ENCODE data around the gene AP5Z1. TPM values are rescaled to one million over a fixed set of nuclear protein-coding genes. Genes with fewer than 3 reads are reported as not detected.

The AP5Z1 gene
- total RNA-seq, 1 donor from 2014 or later = 59.7 TPM

DNA sequence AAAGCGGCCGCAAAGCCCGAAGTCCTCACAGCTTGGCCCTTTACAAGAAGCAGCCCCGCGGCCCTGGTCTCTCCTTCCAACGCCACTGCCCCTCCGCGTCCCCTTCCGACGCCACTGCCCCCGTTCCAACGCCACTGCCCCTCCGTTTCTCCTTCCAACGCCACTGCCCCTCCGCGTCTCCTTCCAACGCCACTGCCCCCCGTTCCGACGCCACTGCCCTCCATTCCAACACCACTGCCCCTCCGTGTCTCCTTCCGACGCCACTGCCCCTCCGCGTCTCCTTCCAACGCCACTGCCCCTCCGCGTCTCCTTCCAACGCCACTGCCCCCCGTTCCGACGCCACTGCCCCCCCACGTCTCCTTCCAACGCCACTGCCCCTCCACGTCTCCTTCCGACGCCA is 33.1 kb downstream of the AP5Z1 start:
- no peak overlapping the region for H3K4me3 Mint-ChIP-seq (ENCODE audit: unreplicated experiment)
- TF ChIP-seq, protein P1, sequence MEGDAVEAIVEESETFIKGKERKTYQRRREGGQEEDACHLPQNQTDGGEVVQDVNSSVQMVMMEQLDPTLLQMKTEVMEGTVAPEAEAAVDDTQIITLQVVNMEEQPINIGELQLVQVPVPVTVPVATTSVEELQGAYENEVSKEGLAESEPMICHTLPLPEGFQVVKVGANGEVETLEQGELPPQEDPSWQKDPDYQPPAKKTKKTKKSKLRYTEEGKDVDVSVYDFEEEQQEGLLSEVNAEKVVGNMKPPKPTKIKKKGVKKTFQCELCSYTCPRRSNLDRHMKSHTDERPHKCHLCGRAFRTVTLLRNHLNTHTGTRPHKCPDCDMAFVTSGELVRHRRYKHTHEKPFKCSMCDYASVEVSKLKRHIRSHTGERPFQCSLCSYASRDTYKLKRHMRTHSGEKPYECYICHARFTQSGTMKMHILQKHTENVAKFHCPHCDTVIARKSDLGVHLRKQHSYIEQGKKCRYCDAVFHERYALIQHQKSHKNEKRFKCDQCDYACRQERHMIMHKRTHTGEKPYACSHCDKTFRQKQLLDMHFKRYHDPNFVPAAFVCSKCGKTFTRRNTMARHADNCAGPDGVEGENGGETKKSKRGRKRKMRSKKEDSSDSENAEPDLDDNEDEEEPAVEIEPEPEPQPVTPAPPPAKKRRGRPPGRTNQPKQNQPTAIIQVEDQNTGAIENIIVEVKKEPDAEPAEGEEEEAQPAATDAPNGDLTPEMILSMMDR (IDR thresholded peaks at IDR 0.05) = no peak
- DNase-seq (ENCODE audit: low spot score) = no peak
- H3K4me1 Mint-ChIP-seq (ENCODE audit: low read depth) = no peaks in the 10 kb centered on the region
- peaks cover 13% of the 10 kb centered on the region for H3K27me3 Mint-ChIP-seq (ENCODE audit: low read depth)
- H3K27ac Mint-ChIP-seq (ENCODE audit: unreplicated experiment) = no peak overlapping the region
- H3K9me3 Mint-ChIP-seq (ENCODE audit: low read depth) = peaks cover 10% of the 10 kb centered on the region
- peaks cover 7% of the 10 kb centered on the region for H3K36me3 Mint-ChIP-seq (ENCODE audit: low read depth)

GRCh38 chr7:4809091-4809591 is 33.7 kb downstream of the AP5Z1 start:
- TF ChIP-seq, protein P1 (IDR thresholded peaks at IDR 0.05) = no peak
- H3K27ac Mint-ChIP-seq (ENCODE audit: unreplicated experiment) = no peak overlapping the region
- H3K36me3 Mint-ChIP-seq (ENCODE audit: low read depth) = peaks cover 7% of the 10 kb centered on the region
- peak; percentile 83 for DNase-seq (ENCODE audit: low spot score)
- H3K27me3 Mint-ChIP-seq (ENCODE audit: low read depth) = peaks cover 13% of the 10 kb centered on the region
- peaks cover 13% of the 10 kb centered on the region for H3K9me3 Mint-ChIP-seq (ENCODE audit: low read depth)
- H3K4me3 Mint-ChIP-seq (ENCODE audit: unreplicated experiment) = no peak overlapping the region
- no peaks in the 10 kb centered on the region for H3K4me1 Mint-ChIP-seq (ENCODE audit: low read depth)

DNA sequence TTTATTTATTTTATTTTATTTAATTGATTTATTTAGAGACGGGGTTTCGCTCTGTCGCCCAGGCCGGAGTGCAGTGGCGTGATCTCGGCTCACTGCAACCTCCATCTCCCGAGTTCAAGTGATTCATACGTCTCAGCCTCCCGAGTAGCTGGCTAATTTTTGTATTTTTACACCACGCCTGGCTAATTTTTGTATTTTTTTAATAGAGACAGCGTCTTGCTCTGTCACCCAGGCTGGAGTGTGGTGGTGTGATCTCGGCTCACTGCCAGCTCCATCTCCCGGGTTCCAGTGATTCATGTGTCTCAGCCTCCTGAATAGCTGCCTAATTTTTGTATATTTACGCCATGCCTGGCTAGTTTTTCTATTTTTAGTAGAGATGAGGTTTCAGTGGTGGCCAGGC is 34.2 kb downstream of the AP5Z1 start:
- TF ChIP-seq, protein P1 (IDR thresholded peaks at IDR 0.05) = no peak
- Mint-ChIP-seq H3K36me3 (ENCODE audit: low read depth) (peaks cover 7% of the 10 kb centered on the region), H3K27ac (ENCODE audit: unreplicated experiment) (no peak overlapping the region), H3K4me3 (ENCODE audit: unreplicated experiment) (no peak overlapping the region), H3K9me3 (ENCODE audit: low read depth) (peaks cover 13% of the 10 kb centered on the region), H3K27me3 (ENCODE audit: low read depth) (peaks cover 13% of the 10 kb centered on the region), H3K4me1 (ENCODE audit: low read depth) (no peaks in the 10 kb centered on the region)
- DNase-seq (ENCODE audit: low spot score) = no peak

GRCh38 chr7:4814433-4814832 is 39.0 kb downstream of the AP5Z1 start:
- no peaks in the 10 kb centered on the region for H3K4me1 Mint-ChIP-seq (ENCODE audit: low read depth)
- peaks cover 13% of the 10 kb centered on the region for H3K9me3 Mint-ChIP-seq (ENCODE audit: low read depth)
- no peak overlapping the region for H3K27ac Mint-ChIP-seq (ENCODE audit: unreplicated experiment)
- no peak overlapping the region for H3K4me3 Mint-ChIP-seq (ENCODE audit: unreplicated experiment)
- peak; percentile 63 for DNase-seq (ENCODE audit: low spot score)
- H3K36me3 Mint-ChIP-seq (ENCODE audit: low read depth) = peaks cover 7% of the 10 kb centered on the region
- TF ChIP-seq, protein P1 (IDR thresholded peaks at IDR 0.05) = no peak
- no peaks in the 10 kb centered on the region for H3K27me3 Mint-ChIP-seq (ENCODE audit: low read depth)

- H3K4me3 Mint-ChIP-seq (ENCODE audit: unreplicated experiment) = no peak overlapping the region
- H3K27me3 Mint-ChIP-seq (ENCODE audit: low read depth) = no peaks in the 10 kb centered on the region
- H3K27ac Mint-ChIP-seq (ENCODE audit: unreplicated experiment) = no peak overlapping the region
These were observed 39.7 kb downstream of the AP5Z1 start for GRCh38 chr7:4815121-4815520.

More at GRCh38 chr7:4815121-4815520, 39.7 kb downstream of the AP5Z1 start:
- peaks cover 4% of the 10 kb centered on the region for H3K4me1 Mint-ChIP-seq (ENCODE audit: low read depth)
- peaks cover 7% of the 10 kb centered on the region for H3K36me3 Mint-ChIP-seq (ENCODE audit: low read depth)
- H3K9me3 Mint-ChIP-seq (ENCODE audit: low read depth) = peaks cover 13% of the 10 kb centered on the region
- peak; percentile 87 for DNase-seq (ENCODE audit: low spot score)
- TF ChIP-seq, protein P1 (IDR thresholded peaks at IDR 0.05) = no peak
